AG04449 (cell line): Measurements from ENCODE around the gene RETREG2.
"Not testable (repeated sequence)": the region's sequence is repeated elsewhere in the genome, so short reads cannot be mapped to it uniquely, and the experiment has no call there.

ENCODE experiments used
- CTCF ChIA-PET: fragments of 350-600 bp; formaldehyde crosslinking; extraction: SDS; loops from one replicate; lab custom pipeline; 2021; ENCODE audit warnings: antibody characterized with exemption; lab: Yijun Ruan, JAX
- POLR2A ChIA-PET: fragments of 400-600, 350-600 bp; formaldehyde crosslinking; extraction: SDS; loops from one replicate; lab custom pipeline; 2020; ENCODE audit warnings: antibody characterized with exemption, inconsistent platforms; lab: Yijun Ruan, JAX
- DNase-seq: peaks from one replicate; pipeline ENCODE4 v3.0.0-alpha.2; 2010; ENCODE audit warnings: low read depth, low spot score
- H3K4me3 ChIP-seq: 2 replicates; pipeline ENCODE4 v1.5.1; 2011; ENCODE audit warnings: low read depth, mild to moderate bottlenecking, control low read depth, low read length
- TF ChIP-seq, protein P1 (sequence below): IDR thresholded peaks from one replicate; pipeline ENCODE4 v1.5.1; 2011; ENCODE audit warnings: mild to moderate bottlenecking, moderate library complexity, low read length, control low read depth, inconsistent platforms; ENCODE audit not compliant: insufficient read depth; ENCODE audit errors: missing control alignments

RETREG2 gene

DNA sequence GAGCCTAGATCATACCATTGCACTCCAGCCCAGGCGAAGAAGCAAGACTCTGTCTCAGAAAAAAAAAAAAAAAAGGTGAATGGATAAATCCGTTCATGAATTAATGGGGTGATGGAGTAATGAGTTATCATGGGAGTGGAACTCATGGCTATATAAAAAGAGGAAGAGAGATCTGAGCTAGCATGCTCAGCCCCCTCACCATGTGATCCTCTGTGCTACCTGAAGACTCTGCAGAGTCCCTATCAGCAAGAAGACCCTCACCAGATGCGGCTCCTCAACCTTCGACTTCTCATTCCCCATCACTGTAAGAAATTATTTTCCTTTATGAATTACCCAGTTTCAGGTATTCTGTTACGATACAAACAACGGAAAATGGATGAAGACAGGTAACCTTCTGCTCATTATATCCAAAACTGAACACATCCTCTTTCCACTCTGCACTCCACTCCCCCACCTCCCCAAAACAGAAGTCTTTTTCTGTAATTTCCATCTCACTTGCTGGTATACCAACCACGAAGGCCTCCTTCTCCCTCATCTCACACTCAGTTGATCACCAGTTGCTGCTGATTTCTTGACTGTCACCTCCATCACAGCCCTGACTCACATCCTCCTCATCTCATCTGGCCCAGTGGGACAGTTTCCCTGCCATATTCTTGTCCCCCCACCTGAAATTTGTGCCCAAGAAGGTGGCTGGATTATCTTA is 8.8 kb downstream of the RETREG2 start:
- TF ChIP-seq, protein P1, sequence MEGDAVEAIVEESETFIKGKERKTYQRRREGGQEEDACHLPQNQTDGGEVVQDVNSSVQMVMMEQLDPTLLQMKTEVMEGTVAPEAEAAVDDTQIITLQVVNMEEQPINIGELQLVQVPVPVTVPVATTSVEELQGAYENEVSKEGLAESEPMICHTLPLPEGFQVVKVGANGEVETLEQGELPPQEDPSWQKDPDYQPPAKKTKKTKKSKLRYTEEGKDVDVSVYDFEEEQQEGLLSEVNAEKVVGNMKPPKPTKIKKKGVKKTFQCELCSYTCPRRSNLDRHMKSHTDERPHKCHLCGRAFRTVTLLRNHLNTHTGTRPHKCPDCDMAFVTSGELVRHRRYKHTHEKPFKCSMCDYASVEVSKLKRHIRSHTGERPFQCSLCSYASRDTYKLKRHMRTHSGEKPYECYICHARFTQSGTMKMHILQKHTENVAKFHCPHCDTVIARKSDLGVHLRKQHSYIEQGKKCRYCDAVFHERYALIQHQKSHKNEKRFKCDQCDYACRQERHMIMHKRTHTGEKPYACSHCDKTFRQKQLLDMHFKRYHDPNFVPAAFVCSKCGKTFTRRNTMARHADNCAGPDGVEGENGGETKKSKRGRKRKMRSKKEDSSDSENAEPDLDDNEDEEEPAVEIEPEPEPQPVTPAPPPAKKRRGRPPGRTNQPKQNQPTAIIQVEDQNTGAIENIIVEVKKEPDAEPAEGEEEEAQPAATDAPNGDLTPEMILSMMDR: no peak
- CTCF ChIA-PET: interaction anchor here (0.6 kb wide), 1 partner anchor 286 kb away, joined by 3 read pairs; no protein-coding TSS in a partner anchor
- DNase-seq: no peak
- POLR2A ChIA-PET: no interaction called here
- H3K4me3 ChIP-seq: no peak overlapping the region

DNA sequence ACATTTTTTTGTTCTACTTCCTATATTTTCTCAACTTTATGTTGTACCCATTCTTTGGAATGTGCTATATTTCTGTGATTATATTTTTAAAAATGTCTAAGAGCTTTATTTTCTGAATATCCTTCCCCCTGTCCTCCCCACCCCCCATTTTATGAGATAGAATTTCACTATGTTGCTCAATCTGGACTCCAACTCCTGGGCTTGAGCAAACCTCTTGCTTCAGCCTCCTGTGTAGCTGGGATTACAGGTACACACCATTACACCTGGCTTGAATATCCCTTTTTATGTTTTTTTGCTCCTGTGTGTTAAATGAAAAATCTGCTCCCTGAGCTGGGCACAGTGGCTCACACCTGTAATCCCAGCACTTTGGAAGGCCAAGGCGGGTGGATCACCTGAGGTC is 19.3 kb downstream of the RETREG2 start:
- ChIA-PET CTCF (interaction anchor here (1.0 to 2.1 kb wide), 3 partner anchors 9 to 26 kb away, joined by 3 to 5 read pairs (median 4); partner anchors contain the start of genes CNPPD1 and ZFAND2B), POLR2A (interaction anchor here (1.2 kb wide), 1 partner anchor 21 kb away, joined by 3 read pairs; the partner anchor contains the start of gene CNPPD1)
- no peak overlapping the region for H3K4me3 ChIP-seq
- DNase-seq: no peak
- TF ChIP-seq, protein P1: no peak

DNA sequence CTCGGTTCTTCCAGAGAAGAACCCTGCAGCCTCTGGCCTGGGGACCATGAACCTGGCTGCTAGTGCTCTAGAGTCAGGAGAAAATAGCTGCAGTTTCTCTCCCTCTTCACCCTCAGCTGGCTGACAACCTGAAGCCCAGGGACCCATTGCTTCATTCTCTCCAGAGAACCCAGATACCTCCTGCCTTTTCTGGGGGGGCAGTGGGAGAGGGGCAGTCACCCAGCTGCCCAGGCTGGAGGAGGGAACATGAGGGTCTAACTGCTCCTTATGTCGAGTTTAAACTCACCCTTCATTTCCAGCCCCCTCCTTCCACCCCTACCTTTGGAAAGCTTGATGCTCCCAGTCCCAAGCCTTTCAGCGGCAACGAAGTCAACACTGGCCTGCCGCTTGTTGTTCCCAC is 20.9 kb downstream of the RETREG2 start:
- ChIA-PET POLR2A (no interaction called here), CTCF (interaction anchor here (0.7 to 1.1 kb wide), 2 partner anchors 39 to 78 kb away, joined by 3 to 4 read pairs; partner anchors contain the start of gene NHEJ1)
- H3K4me3 ChIP-seq: no peak overlapping the region

DNA sequence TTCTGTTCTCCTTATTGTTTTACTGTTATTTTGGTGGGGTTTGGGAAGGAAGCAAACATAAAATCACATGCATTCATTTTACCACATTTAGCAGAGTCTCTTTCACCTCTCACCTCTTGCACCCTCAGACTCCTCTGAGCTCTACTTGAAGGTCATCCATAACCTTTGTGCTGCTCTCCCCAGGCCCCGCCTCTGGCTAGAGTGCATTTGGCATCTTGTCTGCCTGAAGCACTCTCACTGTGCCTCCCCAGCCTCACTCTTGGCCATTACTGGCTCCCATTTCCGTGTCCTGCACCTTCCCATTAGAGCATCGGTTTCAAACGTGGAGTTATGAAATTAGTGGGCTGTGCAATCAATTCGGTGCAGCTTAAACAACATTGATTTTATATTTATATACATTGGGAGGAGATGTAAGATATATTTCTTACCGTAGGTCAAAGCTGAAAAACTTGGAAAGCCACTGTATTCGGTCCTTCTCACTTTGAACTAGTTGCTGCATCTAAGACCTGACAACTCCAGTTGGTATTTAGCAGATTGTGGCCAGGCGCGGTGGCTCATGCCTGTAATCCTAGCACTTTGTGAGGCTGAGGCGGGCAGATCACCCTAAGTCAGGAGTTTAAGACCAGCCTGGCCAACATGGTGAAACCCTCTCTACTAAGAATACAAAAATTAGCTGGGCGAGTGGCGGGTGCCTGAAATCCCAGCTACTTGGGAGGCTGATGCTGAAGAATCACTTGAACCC is 21.6 kb downstream of the RETREG2 start:
- no peak overlapping the region for H3K4me3 ChIP-seq
- TF ChIP-seq, protein P1: no peak
- ChIA-PET POLR2A (no interaction called here), CTCF (interaction anchor here (0.7 to 1.4 kb wide), 4 partner anchors 20 to 80 kb away, joined by 3 to 4 read pairs (median 3); partner anchors contain the start of gene NHEJ1)
- DNase-seq: no peak

More for the DNA sequence above, 20.9 kb downstream of the RETREG2 start:
- TF ChIP-seq, protein P1: no peak
- DNase-seq: no peak

DNA sequence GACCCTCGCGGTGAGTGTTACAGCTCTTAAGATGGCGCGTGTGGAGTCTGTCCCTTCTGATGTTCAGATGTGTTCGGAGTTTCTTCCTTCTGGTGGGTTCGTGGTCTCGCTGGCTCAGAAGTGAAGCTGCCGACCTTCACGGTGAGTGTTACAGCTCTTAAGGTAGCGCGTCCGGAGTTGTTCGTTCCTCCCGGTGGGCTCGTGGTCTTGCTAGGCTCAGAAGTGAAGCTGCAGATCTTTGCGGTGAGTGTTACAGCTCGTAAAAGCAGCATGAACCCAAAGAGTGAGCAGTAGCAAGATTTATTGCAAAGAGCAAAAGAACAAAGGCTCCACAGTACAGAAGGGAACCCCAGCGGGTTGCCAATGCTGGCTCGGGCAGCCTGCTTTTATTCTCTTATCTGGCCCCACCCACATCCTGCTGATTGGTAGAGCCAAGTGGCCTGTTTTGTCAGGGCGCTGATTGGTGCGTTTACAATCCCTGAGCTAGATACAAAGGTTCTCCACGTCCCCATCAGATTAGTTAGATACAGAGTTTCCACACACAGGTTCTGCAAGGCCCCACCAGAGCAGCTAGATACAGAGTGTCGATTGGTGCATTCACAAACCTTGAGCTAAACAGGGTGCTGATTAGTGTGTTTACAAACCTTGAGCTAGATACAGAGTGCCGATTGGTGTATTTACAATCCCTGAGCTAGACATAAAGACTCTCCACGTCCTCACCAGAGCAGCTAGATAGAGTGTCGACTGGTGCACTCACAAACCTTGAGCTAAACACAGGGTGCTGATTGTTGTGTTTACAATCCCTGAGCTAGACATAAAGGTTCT is 22.6 kb downstream of the RETREG2 start:
- ChIA-PET CTCF (interaction anchor here (1.0 to 1.4 kb wide), 3 partner anchors 21 to 94 kb away, joined by 3 to 4 read pairs (median 3); no protein-coding TSS in a partner anchor), POLR2A (interaction anchor here (1.2 kb wide), 1 partner anchor 25 kb away, joined by 3 read pairs; no protein-coding TSS in a partner anchor)
- DNase-seq, H3K4me3 ChIP-seq: not testable (repeated sequence)

DNA sequence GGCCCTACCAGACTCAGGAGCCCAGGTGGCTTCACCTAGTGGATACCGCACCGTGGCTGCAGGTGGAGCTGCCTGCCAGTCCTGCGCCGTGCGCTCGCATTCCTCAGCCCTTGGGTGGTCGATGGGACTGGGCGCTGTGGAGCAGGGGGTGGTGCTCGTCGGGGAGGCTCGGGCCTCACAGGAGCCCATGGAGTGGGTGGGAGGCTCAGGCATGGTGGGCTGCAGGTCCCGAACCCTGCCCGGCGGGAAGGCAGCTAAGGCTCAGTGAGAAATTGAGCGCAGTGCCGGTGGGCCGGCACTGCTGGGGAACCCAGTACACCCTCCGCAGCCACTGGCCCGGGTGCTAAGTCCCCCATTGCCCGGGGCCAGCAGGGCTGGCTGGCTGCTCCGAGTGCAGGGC is 23.3 kb downstream of the RETREG2 start:
- POLR2A ChIA-PET: interaction anchor here (1.2 kb wide), 1 partner anchor 26 kb away, joined by 3 read pairs; no protein-coding TSS in a partner anchor
- not testable (repeated sequence) for DNase-seq, H3K4me3 ChIP-seq
- CTCF ChIA-PET: interaction anchor here (1.4 kb wide), 1 partner anchor 93 kb away, joined by 4 read pairs; no protein-coding TSS in a partner anchor
